Measurements from ENCODE around the gene UBXN1. TPM values are rescaled to one million over a fixed set of nuclear protein-coding genes. Genes with fewer than 3 reads are reported as not detected.
A peak's percentile ranks its signal among the peaks of the same experiment; 100 is the strongest.
"Not testable (repeated sequence)": the region's sequence is repeated elsewhere in the genome, so short reads cannot be mapped to it uniquely, and the experiment has no call there.

The UBXN1 gene
- total and polyA plus RNA-seq, 2 donors from 2014 or later: 89.2 to 139 TPM

- H3K4me3 ChIP-seq (ENCODE audit: low read length in 3 of 3): no peak overlapping the region
- intact Hi-C loops (cut with DNase I): no loop called here
- no peak for FAIRE-seq
- TF ChIP-seq, protein P1, sequence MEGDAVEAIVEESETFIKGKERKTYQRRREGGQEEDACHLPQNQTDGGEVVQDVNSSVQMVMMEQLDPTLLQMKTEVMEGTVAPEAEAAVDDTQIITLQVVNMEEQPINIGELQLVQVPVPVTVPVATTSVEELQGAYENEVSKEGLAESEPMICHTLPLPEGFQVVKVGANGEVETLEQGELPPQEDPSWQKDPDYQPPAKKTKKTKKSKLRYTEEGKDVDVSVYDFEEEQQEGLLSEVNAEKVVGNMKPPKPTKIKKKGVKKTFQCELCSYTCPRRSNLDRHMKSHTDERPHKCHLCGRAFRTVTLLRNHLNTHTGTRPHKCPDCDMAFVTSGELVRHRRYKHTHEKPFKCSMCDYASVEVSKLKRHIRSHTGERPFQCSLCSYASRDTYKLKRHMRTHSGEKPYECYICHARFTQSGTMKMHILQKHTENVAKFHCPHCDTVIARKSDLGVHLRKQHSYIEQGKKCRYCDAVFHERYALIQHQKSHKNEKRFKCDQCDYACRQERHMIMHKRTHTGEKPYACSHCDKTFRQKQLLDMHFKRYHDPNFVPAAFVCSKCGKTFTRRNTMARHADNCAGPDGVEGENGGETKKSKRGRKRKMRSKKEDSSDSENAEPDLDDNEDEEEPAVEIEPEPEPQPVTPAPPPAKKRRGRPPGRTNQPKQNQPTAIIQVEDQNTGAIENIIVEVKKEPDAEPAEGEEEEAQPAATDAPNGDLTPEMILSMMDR (IDR thresholded peaks at IDR 0.05; ENCODE audit: borderline replicate concordance, extremely low read depth, insufficient read depth): no peak
- no peaks in the 10 kb centered on the region for H3K27me3 ChIP-seq (ENCODE audit: control insufficient read depth, insufficient read depth, low read length)
- no peak for DNase-seq
- peaks cover 0 to 14% (median 8%) of the 10 kb centered on the region in 3 donors for H3K4me1 ChIP-seq (ENCODE audit: control insufficient read depth in 2 of 3, insufficient read depth in 2 of 3, low read depth in 1 of 3, low read length in 3 of 3)
- no peak overlapping the region for H3K9ac ChIP-seq (ENCODE audit: low read length in 3 of 3)
- H3K27ac ChIP-seq (ENCODE audit: low read depth in 2 of 2, low read length in 2 of 2): no peak overlapping the region
- H3K9me3 ChIP-seq (ENCODE audit: control insufficient read depth in 2 of 3, insufficient read depth in 1 of 3, low read length in 3 of 3): no peaks in the 10 kb centered on the region
- peaks cover 0 to 5% (median 2%) of the 10 kb centered on the region in 3 donors for H3K36me3 ChIP-seq (ENCODE audit: control insufficient read depth in 2 of 3, insufficient read depth in 3 of 3, low read length in 3 of 3)
Measured at GRCh38 chr11:62677156-62677555, 1.7 kb downstream of the UBXN1 start.

- Histone ChIP-seq H3K27ac (ENCODE audit: low read depth in 2 of 2, low read length in 2 of 2) (no peak overlapping the region), H3K36me3 (ENCODE audit: control insufficient read depth in 2 of 3, insufficient read depth in 3 of 3, low read length in 3 of 3) (peaks cover 0 to 5% (median 2%) of the 10 kb centered on the region in 3 donors), H3K4me1 (ENCODE audit: control insufficient read depth in 2 of 3, insufficient read depth in 2 of 3, low read depth in 1 of 3, low read length in 3 of 3) (peaks cover 0 to 14% (median 8%) of the 10 kb centered on the region in 3 donors), H3K9me3 (ENCODE audit: control insufficient read depth in 2 of 3, insufficient read depth in 1 of 3, low read length in 3 of 3) (no peaks in the 10 kb centered on the region), H3K27me3 (ENCODE audit: control insufficient read depth, insufficient read depth, low read length) (no peaks in the 10 kb centered on the region), H3K4me3 (ENCODE audit: low read length in 3 of 3) (no peak overlapping the region), H3K9ac (ENCODE audit: low read length in 3 of 3) (no peak overlapping the region)
- DNase-seq (no peak), FAIRE-seq (no peak)
- intact Hi-C loops (cut with DNase I): no loop called here
- TF ChIP-seq, protein P1 (IDR thresholded peaks at IDR 0.05; ENCODE audit: borderline replicate concordance, extremely low read depth, insufficient read depth): no peak
Measured at GRCh38 chr11:62676698-62677097, 2.2 kb downstream of the UBXN1 start.

- H3K4me1 ChIP-seq (ENCODE audit: control insufficient read depth in 2 of 3, insufficient read depth in 2 of 3, low read depth in 1 of 3, low read length in 3 of 3): peaks cover 0 to 17% (median 8%) of the 10 kb centered on the region in 3 donors
- H3K4me3 ChIP-seq (ENCODE audit: low read length in 3 of 3); H3K27ac ChIP-seq (ENCODE audit: low read depth in 2 of 2, low read length in 2 of 2); H3K9me3 ChIP-seq (ENCODE audit: control insufficient read depth in 2 of 3, insufficient read depth in 1 of 3, low read length in 3 of 3); H3K9ac ChIP-seq (ENCODE audit: low read length in 3 of 3); H3K36me3 ChIP-seq (ENCODE audit: control insufficient read depth in 2 of 3, insufficient read depth in 3 of 3, low read length in 3 of 3); FAIRE-seq; intact Hi-C loops (cut with DNase I); H3K27me3 ChIP-seq (ENCODE audit: control insufficient read depth, insufficient read depth, low read length); DNase-seq: not testable (repeated sequence)
Measured at GRCh38 chr11:62675415-62675814, 3.5 kb downstream of the UBXN1 start.

- TF ChIP-seq, protein P1 (IDR thresholded peaks at IDR 0.05; ENCODE audit: borderline replicate concordance, extremely low read depth, insufficient read depth): no peak
- H3K4me3 ChIP-seq (ENCODE audit: low read length in 3 of 3): peak overlapping the region in 1 of 3 donors; percentile 98
- DNase-seq (no peak), FAIRE-seq (no peak)
- peaks cover 0 to 14% (median 5%) of the 10 kb centered on the region in 3 donors for H3K4me1 ChIP-seq (ENCODE audit: control insufficient read depth in 2 of 3, insufficient read depth in 2 of 3, low read depth in 1 of 3, low read length in 3 of 3)
- H3K27ac ChIP-seq (ENCODE audit: low read depth in 2 of 2, low read length in 2 of 2): no peak overlapping the region
- H3K9ac ChIP-seq (ENCODE audit: low read length in 3 of 3): peak overlapping the region in 1 of 3 donors; percentile 10
- peaks cover 0 to 5% (median 2%) of the 10 kb centered on the region in 3 donors for H3K36me3 ChIP-seq (ENCODE audit: control insufficient read depth in 2 of 3, insufficient read depth in 3 of 3, low read length in 3 of 3)
- H3K9me3 ChIP-seq (ENCODE audit: control insufficient read depth in 2 of 3, insufficient read depth in 1 of 3, low read length in 3 of 3): no peaks in the 10 kb centered on the region
- H3K27me3 ChIP-seq (ENCODE audit: control insufficient read depth, insufficient read depth, low read length): no peaks in the 10 kb centered on the region
- intact Hi-C loops (cut with DNase I): no loop called here
Measured at GRCh38 chr11:62673196-62673525, 5.7 kb downstream of the UBXN1 start.
